HepG2 (cell line): ENCODE measurements around the gene ATRX. TPM values are rescaled to one million over a fixed set of nuclear protein-coding genes. Genes with fewer than 3 reads are reported as not detected.

Source experiments
- ATAC-seq: fragments of 200-7000 bp; cut with Tn5 transposase; 3 replicates; pipeline ENCODE4 v1.9.1; 2020; ENCODE audit warnings: mild to moderate bottlenecking, moderate library complexity
- BruUV-seq: library from RNA; stranded (reverse); fragments of 400-500 nt; replicated peaks from 2 replicates; lab custom pipeline; 2021; lab: Mats Ljungman, UMichigan
- CTCF ChIA-PET: fragments of 300-600 bp; formaldehyde crosslinking; extraction: SDS; loops from one replicate; lab custom pipeline; 2021; ENCODE audit warnings: low total read pairs, inconsistent platforms, low intra/inter-chr PET ratio; lab: Yijun Ruan, JAX
- POLR2A ChIA-PET: fragments of 350-600 bp; sonication (Branson Sonifier 250); formaldehyde crosslinking; loops from one replicate; lab custom pipeline; 2020; ENCODE audit warnings: antibody characterized with exemption, inconsistent platforms; lab: Yijun Ruan, JAX
- DNase-seq: peaks from one replicate; pipeline ENCODE4 v3.0.0-alpha.2; 2015; ENCODE audit warnings: low spot score
- FAIRE-seq: peaks from 3 replicates; lab custom pipeline; 2011; peaks lifted over from hg19 to GRCh38; lab: Jason Lieb, UNC
- H2AFZ ChIP-seq: one replicate; pipeline ENCODE4 v1.6.1; 2011; ENCODE audit warnings: low read length, inconsistent platforms
- H3K27ac ChIP-seq: fragments of 300-600 bp; 3 replicates; pipeline ENCODE4 v1.8.0; 2011; ENCODE audit warnings: mixed run types, mild to moderate bottlenecking, mixed read lengths, low read length, inconsistent platforms; ENCODE audit not compliant: insufficient read depth; ENCODE audit errors: extremely low read length
- H3K27me3 ChIP-seq, 2 experiments: fragments of 200-600 bp in 1 of 2; 2 replicates in 1 of 2; 3 replicates in 1 of 2; pipeline versions ENCODE4 v1.6.0 to v1.8.0; 2011; ENCODE audit warnings: low read length in 2 of 2, mild to moderate bottlenecking in 2 of 2, moderate library complexity in 2 of 2, inconsistent platforms in 1 of 2; ENCODE audit not compliant: insufficient read depth in 2 of 2, control insufficient read depth in 1 of 2
- H3K36me3 ChIP-seq, 2 experiments: fragments of 200-600 bp in 1 of 2; replicated peaks in 1 of 2; 2 replicates in 1 of 2; 3 replicates in 1 of 2; pipeline versions ENCODE4 v1.5.1 to v1.8.0; 2011; ENCODE audit warnings: low read length in 2 of 2, inconsistent platforms in 1 of 2; ENCODE audit not compliant: insufficient read depth in 2 of 2, control insufficient read depth in 1 of 2
- H3K4me1 ChIP-seq: 2 replicates; pipeline ENCODE4 v1.5.1; 2012; ENCODE audit warnings: low read length, inconsistent platforms; ENCODE audit not compliant: insufficient read depth
- H3K4me2 ChIP-seq: 2 replicates; pipeline ENCODE4 v1.6.0; 2011; ENCODE audit warnings: low read depth, low read length, inconsistent platforms
- H3K4me3 ChIP-seq, 3 experiments: fragments of 200-600 bp in 1 of 3; sonication (generic), shearing (Covaris generic) in 1 of 3; replicated peaks in 1 of 3; 2 replicates each; pipeline ENCODE4 v1.5.1; 2011 to 2016; ENCODE audit warnings: low read length in 3 of 3, inconsistent platforms in 2 of 3, low read depth in 2 of 3, mild to moderate bottlenecking in 2 of 3, control low read depth in 1 of 3, mixed read lengths in 1 of 3; ENCODE audit not compliant: insufficient read depth in 1 of 3
- H3K79me2 ChIP-seq: one replicate; pipeline ENCODE4 v1.6.1; 2011; ENCODE audit warnings: low read length, inconsistent platforms; ENCODE audit not compliant: insufficient read depth
- H3K9ac ChIP-seq: 2 replicates; pipeline ENCODE4 v1.6.0; 2011; ENCODE audit warnings: mild to moderate bottlenecking, low read depth, low read length, inconsistent platforms; ENCODE audit not compliant: insufficient read depth
- H3K9me3 ChIP-seq: 2 replicates; pipeline ENCODE4 v1.5.1; 2012; ENCODE audit warnings: mild to moderate bottlenecking, low read length
- H4K20me1 ChIP-seq: 2 replicates; pipeline ENCODE4 v1.6.0; 2011; ENCODE audit warnings: inconsistent platforms, mild to moderate bottlenecking, low read length, moderate library complexity; ENCODE audit not compliant: insufficient read depth
- ARID4A ChIP-seq: sonication (generic); formaldehyde crosslinking; IDR thresholded peaks from 2 replicates; pipeline ENCODE4 v1.5.0; 2020; ENCODE audit warnings: mild to moderate bottlenecking, missing genetic modification reagents, borderline replicate concordance
- POLR2AphosphoS5 ChIP-seq: IDR thresholded peaks from 2 replicates; pipeline ENCODE4 v1.6.1; 2012; ENCODE audit warnings: low read depth, low read length
- RBFOX2 ChIP-seq: fragments of 200-400 bp; formaldehyde crosslinking; IDR thresholded peaks from 2 replicates; pipeline ENCODE4 v1.6.1; 2017; ENCODE audit warnings: low read depth, mild to moderate bottlenecking, low read length
- SMYD3 ChIP-seq: sonication (generic); formaldehyde crosslinking; IDR thresholded peaks from 2 replicates; pipeline ENCODE4 v1.8.1; 2023; ENCODE audit warnings: mild to moderate bottlenecking, missing genetic modification reagents
- XRCC5 ChIP-seq: fragments of 200-400 bp; formaldehyde crosslinking; optimal IDR thresholded peaks from 2 replicates; pipeline ENCODE3; 2017; ENCODE audit warnings: mild to moderate bottlenecking, low read length
- ZFP90 ChIP-seq: sonication (generic); formaldehyde crosslinking; IDR thresholded peaks from 2 replicates; pipeline ENCODE4 v1.8.0; 2022; ENCODE audit warnings: missing genetic modification reagents, mild to moderate bottlenecking, inconsistent platforms, borderline replicate concordance
- ZNF18 ChIP-seq: sonication (generic); formaldehyde crosslinking; IDR thresholded peaks from 2 replicates; pipeline ENCODE4 v1.8.0; 2022; ENCODE audit warnings: mild to moderate bottlenecking, missing genetic modification reagents; ENCODE audit not compliant: insufficient replicate concordance
- ZNF446 ChIP-seq: sonication (generic); formaldehyde crosslinking; IDR thresholded peaks from 2 replicates; pipeline ENCODE4 v1.5.0; 2020; ENCODE audit warnings: mild to moderate bottlenecking, missing genetic modification reagents
- ZNF501 ChIP-seq: sonication (generic); formaldehyde crosslinking; IDR thresholded peaks from 2 replicates; pipeline ENCODE4 v1.5.1; 2020; ENCODE audit warnings: mild to moderate bottlenecking, moderate library complexity, missing genetic modification reagents
- ZNF569 ChIP-seq: sonication (generic); formaldehyde crosslinking; IDR thresholded peaks from 2 replicates; pipeline ENCODE4 v1.5.0; 2020; ENCODE audit warnings: mild to moderate bottlenecking, missing genetic modification reagents, moderate library complexity, borderline replicate concordance
- ZNF644 ChIP-seq: IDR thresholded peaks from 2 replicates; pipeline ENCODE4 v1.6.1; 2016; ENCODE audit warnings: low read depth
- WGBS: methylation state at CpG from one replicate; pipeline ENCODE4 v1.1.6; 2017; ENCODE audit warnings: low lambda C conversion rate; 5-methylcytosine and 5-hydroxymethylcytosine counted together
- in situ Hi-C: cut with HindIII; loops from 2 replicates; pipeline ENCODE4 v1.10.0; 2017; ENCODE audit warnings: low pct_unique_long_range_greater_than_20kb; ENCODE audit not compliant: extremely low pct_ligation_motif_present
- intact Hi-C: fragments of 100-400 bp; cut with micrococcal nuclease; formaldehyde crosslinking; loops from one replicate; pipeline ENCODE4 v1.10.0; 2022; ENCODE audit not compliant: unreplicated experiment
- polyA plus RNA-seq, 8 experiments: library from polyadenylated mRNA; depleted of rRNA in 3 of 8; stranded (reverse) in 7 of 8; unstranded in 1 of 8; fragments of >200 nt; fragmentation: Illumina TruSeq in 4 of 8; extraction: Trizol in 4 of 8; gene quantifications; 2 replicates each; pipeline versions ENCODE4 v1.2.1 to v1.2.3, GENCODE V29; 2011 to 2016; ENCODE audit warnings: low read depth in 4 of 8, missing spikeins in 1 of 8, mixed read lengths in 1 of 8; ENCODE audit not compliant: insufficient read depth in 1 of 8
- total RNA-seq, 5 experiments: library from RNA; depleted of rRNA; stranded (reverse); fragments of >200 nt; fragmentation: Illumina TruSeq; extraction: Trizol; gene quantifications; 2 replicates each; pipeline ENCODE4 v1.2.3, GENCODE V29; 2016; ENCODE audit warnings: low read depth in 1 of 5

Gene ATRX
- total and polyA plus RNA-seq, 2 of the 13 experiments (the other 11 are each of a cell fraction or from before 2014, with no cell fraction given), result 26.1 to 44.5 TPM

GRCh38 chrX:77820091-77820727 lies 34.2 kb upstream of the ATRX start:
- Histone ChIP-seq H3K4me1 (no peaks in the 10 kb centered on the region), H3K9ac (no peak overlapping the region), H3K27me3 (no peaks in the 10 kb centered on the region), H3K36me3 (no peaks in the 10 kb centered on the region), H3K4me3 (no peak overlapping the region), H3K79me2 (no peaks in the 10 kb centered on the region), H3K9me3 (no peaks in the 10 kb centered on the region), H4K20me1 (no peaks in the 10 kb centered on the region), H3K4me2 (no peak overlapping the region), H3K27ac (no peak overlapping the region), H2AFZ (no peak overlapping the region)
- WGBS, result 100% methylated on average over 1 of the region's 9 CpGs
- ChIA-PET CTCF (no interaction called here), POLR2A (no interaction called here)
- DNase-seq, result no peak
- no TSS peak for BruUV-seq
- no peak for ATAC-seq
- TF ChIP-seq ZFP90 (CRISPR knock-in tag), result no peak
- TF ChIP-seq POLR2AphosphoS5, result no peak
- no peak for TF ChIP-seq XRCC5
- TF ChIP-seq ZNF569 (CRISPR knock-in tag), result no peak
- no peak for TF ChIP-seq ARID4A
- TF ChIP-seq ZNF644 (CRISPR knock-in tag), result no peak
- no peak for TF ChIP-seq ZNF18 (CRISPR knock-in tag)
- no peak for TF ChIP-seq SMYD3
- no peak for TF ChIP-seq ZNF501 (CRISPR knock-in tag)
- TF ChIP-seq RBFOX2, result no peak
- TF ChIP-seq ZNF446, result no peak
- in situ Hi-C loops, result no loop called here
- FAIRE-seq, result no peak
- intact Hi-C loops, result no loop called here
